Smooth muscle cell of the brain vasculature (primary cell): ENCODE measurements around the gene GALNT11.
"Not testable (repeated sequence)": the region's sequence is repeated elsewhere in the genome, so short reads cannot be mapped to it uniquely, and the experiment has no call there.

Experiments
- DNase-seq: peaks from one replicate; pipeline ENCODE4 v3.0.0-alpha.2; 2012; ENCODE audit warnings: low read depth, low spot score

The GALNT11 gene

GRCh38 chr7:152075379-152075778, 49.9 kb downstream of the GALNT11 start:
- not testable (repeated sequence) for DNase-seq

GRCh38 chr7:152076324-152076821, 50.9 kb downstream of the GALNT11 start:
- DNase-seq, result no peak

- DNase-seq, result no peak
These were observed 51.8 kb downstream of the GALNT11 start for GRCh38 chr7:152076940-152077933.

- no peak for DNase-seq
These were observed 52.6 kb downstream of the GALNT11 start for GRCh38 chr7:152078025-152078424.

GRCh38 chr7:152078786-152079185, 53.3 kb downstream of the GALNT11 start:
- DNase-seq, result no peak

DNA sequence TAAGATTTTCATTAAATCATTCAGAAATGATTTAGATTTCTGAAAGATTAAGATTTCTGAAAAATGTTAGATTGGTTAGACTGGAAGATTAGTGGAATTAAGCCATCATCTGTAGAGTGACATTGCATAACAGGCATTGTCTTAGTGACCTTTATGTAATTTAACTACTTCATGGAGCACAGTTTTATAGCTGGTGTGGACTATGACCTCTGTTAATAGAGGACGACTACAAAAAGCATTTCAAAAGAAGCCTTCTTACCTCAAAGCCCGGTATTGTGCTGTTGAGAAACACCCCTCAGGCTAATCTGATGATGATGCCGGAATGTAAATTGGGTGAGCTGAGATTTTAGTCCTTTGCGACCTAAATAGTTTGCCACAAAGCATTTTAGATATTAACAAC, 55.6 kb downstream of the GALNT11 start:
- DNase-seq, result no peak

GRCh38 chr7:152082073-152082721, 56.7 kb downstream of the GALNT11 start:
- DNase-seq, result not testable (repeated sequence)

- DNase-seq, result no peak
These were observed 59.7 kb downstream of the GALNT11 start for GRCh38 chr7:152085131-152085530.

DNA sequence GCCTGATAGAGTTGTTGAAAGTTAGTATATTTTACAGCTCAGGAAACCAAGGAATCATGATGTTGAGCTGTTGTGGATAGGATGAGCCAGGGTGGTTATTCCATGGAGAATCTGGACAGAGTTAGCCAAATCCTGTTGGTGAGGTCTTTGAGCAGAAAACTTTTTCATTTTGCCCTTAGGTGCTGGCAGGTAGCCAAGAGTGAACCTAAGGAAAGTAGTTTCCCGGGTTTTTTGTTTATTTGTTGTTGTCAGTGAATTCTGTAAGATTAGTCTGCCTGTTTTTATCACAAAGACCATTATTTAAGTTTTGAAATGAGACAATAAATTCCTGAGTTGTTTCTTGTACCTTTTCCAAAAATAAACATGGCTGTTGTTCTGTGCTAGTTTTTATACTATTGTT, 61.0 kb downstream of the GALNT11 start:
- DNase-seq, result no peak

GRCh38 chr7:152089183-152089582, 63.7 kb downstream of the GALNT11 start:
- DNase-seq, result no peak

GRCh38 chr7:152090747-152091146, 65.3 kb downstream of the GALNT11 start:
- DNase-seq, result no peak

DNA sequence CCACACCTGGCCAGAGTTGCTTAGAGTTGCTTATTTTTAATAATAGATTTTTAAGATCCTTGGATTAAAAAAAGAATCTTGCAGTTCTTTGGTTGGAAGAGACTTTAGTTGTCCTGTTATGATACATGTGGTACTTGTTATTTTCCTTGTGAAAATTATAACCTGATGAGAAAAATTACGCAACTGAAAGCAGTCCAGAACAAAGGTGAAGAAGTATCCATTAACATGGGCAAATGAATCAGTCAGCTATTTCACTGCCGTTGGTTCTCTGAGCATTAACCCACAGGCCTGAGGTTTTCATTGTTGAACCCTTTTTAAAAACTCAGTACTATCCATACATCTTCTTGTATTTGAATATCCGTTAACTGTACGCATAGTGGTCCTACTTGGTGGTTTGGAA, 68.2 kb downstream of the GALNT11 start:
- DNase-seq, result no peak

GRCh38 chr7:152095771-152096170, 70.3 kb downstream of the GALNT11 start:
- no peak for DNase-seq

GRCh38 chr7:152097330-152097729, 71.9 kb downstream of the GALNT11 start:
- no peak for DNase-seq

DNA sequence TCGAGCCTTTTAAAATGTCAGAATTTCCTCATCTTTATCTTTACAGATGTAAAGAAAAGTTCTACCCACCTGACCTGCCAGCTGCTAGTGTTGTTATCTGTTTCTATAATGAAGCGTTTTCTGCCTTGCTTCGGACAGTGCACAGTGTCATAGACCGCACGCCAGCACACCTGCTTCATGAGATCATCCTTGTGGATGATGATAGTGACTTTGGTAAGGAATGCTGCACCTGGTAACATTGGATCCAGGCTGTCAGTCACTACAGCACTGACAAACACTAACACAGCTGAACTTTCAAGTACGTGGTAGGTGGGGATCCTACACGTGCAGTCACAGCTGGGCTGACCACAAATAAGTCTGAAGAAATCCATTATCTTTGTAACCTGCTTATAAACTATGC, 77.6 kb downstream of the GALNT11 start:
- no peak for DNase-seq

- no peak for DNase-seq
These were observed 78.2 kb downstream of the GALNT11 start for GRCh38 chr7:152103691-152104090.

- DNase-seq, result no peak
These were observed 79.7 kb downstream of the GALNT11 start for GRCh38 chr7:152105205-152105604.

- no peak for DNase-seq
These were observed 81.5 kb downstream of the GALNT11 start for GRCh38 chr7:152106990-152107389.

- DNase-seq, result no peak
These were observed 82.5 kb downstream of the GALNT11 start for GRCh38 chr7:152107945-152108344.

- no peak for DNase-seq
These were observed 82.9 kb downstream of the GALNT11 start for GRCh38 chr7:152108359-152108758.

DNA sequence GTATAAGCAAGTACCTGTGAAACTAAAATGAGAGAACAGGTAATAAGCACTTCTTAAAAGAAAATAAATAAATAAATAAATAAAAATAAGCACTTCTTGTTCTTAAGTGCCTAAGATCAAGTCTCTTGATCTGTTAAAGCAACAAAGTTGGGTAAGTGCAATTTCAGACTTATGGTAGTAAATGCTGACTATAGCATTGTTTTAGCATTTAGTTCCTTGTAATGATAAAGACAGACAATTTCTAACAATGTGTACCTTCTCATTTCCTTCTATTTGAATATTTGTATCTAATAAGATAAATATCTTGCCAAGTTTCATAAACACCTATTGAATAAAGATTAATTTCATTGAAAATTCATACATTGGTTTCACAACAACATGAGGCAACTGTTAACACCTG, 87.4 kb downstream of the GALNT11 start:
- no peak for DNase-seq

DNA sequence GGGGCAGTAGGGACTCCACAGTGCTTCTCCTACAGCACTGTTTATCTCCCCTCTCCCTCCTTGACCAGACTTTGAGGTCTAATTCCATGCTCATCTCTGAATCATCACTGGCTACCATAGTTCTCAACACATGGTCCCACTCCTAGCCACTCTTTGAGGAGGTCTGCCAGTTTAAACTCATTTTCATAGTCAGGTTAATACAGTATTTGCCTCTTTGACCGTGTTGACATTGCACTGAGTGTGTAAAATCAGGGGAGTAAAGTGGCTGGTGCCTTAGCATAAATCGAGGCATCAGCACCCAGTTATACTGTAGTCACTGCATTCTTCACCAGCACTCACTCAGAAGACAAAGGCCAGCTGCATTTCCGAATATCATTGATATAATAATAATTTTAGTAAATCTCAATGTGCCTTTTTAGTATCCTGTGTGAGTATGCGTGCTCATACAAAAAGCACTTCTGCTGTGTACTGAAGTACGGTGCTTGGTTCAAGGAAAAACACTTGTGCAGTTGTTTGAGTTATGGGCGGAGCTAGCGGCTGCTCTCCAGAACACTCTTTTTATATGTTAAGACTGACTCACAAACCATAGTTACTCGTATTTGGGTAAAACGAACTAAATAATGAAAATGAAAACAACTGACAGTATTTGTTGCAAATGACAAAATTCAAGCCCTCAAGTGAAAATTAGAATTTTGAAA, 89.7 kb downstream of the GALNT11 start:
- DNase-seq, result no peak
